OCI-M1 (cell line): ENCODE measurements around the gene ZNF511.

ENCODE experiments used
- DNase-seq: peaks from one replicate; lab custom pipeline; 2025; lab: John Stamatoyannopoulos, UW

Gene ZNF511

DNA sequence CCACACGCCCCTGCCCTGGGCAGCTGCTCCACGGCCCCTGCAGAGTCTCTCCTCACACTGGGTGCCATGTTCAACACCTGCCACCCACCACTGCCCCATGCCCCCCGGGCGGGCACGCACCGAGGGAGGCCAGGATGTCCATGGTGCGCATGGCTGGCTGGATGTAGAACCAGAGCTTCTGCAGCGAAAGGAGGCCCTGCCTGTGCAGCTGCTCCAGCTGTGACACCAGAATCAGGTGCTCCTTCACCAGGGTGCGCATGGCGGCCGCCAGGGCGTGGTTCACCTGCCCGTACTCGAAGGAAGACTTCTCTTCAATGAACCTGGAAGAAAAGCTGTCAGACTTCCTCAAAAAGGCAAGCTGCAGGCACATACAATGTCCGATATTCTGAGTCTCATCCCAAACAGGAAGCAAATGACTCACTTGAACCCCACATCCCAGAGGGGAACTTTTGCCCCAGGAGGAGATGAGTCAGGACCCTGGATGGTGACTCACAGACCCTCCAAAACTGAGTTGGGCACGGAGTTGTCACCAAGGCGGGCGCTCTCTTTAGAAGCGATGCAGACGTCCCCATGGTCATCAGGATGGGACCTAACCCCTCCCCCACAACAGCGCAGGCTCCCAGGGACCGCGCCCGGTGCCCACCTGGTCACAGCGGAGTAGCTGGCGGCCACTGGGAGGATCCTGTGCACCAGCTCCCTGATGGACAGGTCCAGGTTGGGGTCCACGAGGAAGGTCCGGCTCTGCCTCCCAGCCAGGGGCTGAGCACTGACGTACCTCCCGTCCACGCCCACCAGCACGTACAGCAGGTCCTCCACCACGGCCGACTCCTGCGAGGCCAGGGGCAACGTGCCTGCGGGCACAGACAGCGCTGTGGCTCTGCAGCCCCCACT is 15.6 kb upstream of the ZNF511 start:
- DNase-seq = no peak

- no peak for DNase-seq
Measured at GRCh38 chr10:133293810-133294119, 14.9 kb upstream of the ZNF511 start.

- DNase-seq = no peak
Measured at GRCh38 chr10:133294189-133294588, 14.5 kb upstream of the ZNF511 start.

GRCh38 chr10:133295426-133296320 is 13.0 kb upstream of the ZNF511 start:
- DNase-seq = no peak

GRCh38 chr10:133297504-133297903 is 11.2 kb upstream of the ZNF511 start:
- no peak for DNase-seq

DNA sequence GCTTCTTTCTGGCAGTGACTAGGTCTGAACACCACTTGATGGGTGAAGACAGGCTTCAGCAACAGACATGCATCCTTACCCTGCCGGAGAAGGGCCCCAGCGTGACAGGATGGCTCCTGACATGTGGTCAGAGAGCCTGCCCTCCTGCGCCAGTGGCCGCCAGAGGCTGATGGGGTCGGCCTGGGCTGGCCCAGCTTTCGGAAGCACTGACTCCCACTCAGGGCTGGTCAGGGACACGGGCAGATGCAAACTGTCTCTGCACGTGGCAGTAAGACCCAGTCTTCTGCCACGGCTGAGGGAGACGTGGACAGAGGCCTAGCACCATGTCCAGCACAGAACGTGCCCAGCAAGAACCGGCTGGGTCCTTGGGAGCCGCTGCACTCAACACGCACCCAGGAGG is 10.2 kb upstream of the ZNF511 start:
- DNase-seq = no peak

DNA sequence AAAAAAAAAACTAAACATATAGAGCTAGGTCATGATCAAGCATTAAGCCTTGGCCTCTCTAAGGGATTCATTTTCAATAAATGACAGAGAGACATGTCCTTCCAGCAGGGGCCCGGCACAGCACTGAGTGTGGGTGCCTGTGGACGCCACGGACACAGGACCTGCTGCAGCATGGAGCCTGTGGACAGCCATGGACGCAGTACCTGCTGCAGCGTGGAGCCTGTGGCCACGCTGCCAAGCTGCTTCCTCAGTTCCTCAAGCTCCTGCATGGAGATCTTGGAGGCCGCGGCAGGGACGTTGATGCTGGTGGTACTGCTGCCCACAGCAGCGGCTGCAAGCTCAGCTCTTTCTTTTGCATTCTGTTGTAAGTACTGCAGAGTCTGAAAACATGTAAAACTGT is 9.5 kb upstream of the ZNF511 start:
- DNase-seq = no peak

GRCh38 chr10:133299738-133300137 is 9.0 kb upstream of the ZNF511 start:
- DNase-seq = no peak

GRCh38 chr10:133302230-133302629 is 6.5 kb upstream of the ZNF511 start:
- DNase-seq = no peak

GRCh38 chr10:133303206-133303605 is 5.5 kb upstream of the ZNF511 start:
- DNase-seq = no peak

DNA sequence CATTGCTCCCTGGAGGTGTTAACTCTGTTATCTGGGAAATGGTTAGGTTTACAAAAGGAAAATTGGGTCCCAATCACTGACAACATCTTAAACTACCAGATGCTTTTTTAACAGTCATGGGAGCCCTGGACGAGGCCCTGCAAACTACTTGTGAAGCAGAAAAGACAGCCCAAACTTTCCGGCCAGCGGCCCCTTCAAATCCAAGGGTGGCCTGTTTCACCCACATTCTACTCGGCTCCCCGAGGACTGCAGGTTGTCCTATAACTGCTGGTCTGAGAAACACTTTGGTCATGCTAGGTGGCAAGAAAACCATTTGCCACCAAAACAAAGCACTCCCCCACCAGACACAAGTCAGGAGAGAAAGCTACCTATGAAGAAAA is 2.6 kb upstream of the ZNF511 start:
- no peak for DNase-seq

- no peak for DNase-seq
Measured at GRCh38 chr10:133306941-133307379, 1.8 kb upstream of the ZNF511 start.

DNA sequence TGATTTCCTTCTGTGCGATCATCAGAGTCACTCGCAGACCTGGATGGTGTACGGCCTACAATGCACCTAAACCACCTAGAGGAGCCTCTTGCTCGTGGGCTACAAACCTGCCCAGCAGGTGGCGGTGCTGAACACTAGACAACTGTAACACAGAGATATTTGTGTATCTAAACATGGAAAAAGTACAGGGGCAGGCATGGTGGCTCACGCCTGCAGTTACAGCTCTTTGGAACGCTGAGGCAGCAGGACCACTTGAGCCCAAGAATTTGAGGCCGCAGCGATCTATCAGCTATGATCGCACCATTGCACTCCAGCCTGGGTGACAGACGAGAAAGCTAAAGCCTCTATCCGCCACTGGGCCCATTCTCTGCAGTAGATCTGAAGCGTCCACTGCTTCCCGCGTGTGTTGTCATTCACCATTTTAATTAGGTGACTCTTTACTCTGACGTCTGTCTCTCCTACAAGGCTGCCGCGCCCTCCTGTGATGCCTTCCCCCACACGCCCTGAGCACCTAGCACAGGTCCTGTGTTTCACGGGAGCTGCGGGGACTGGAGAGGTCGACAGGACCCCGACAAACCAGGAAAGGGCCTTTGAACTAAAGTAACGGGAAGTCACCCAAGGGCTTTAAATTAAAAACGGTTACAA is 816 bp upstream of the ZNF511 start:
- peak; percentile 86 for DNase-seq

DNA sequence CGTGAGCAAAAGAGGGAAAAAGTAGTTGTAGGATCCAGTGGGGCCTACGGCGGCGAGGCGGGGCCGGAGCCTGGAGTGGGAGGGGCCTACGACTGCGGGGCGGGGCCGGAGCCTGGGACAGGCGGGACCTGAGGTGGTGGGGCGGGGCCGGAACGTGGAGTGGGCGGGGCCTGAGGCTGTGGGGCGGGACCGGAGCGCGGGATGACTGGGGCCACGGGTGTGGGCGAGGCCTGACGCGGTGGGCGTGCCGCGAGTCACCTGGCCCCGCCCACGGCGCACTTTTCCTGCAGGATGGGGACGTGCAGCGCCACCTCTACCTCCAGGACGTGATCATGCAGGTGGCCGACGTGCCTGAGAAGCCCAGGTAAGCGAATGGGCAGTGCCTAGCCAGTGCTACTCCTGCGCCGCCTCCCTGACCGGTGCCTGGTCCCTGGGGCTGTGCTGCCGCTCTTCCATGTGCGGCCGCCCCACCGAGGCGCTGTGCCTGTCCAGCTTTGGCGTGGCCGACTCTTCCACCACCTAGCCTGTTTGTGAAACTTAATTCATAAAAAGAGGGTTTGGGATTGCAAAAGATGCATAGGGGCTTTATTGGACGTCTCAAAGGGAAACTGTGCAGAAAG is 496 bp downstream of the ZNF511 start:
- DNase-seq = peak; percentile 95

- no peak for DNase-seq
Measured at GRCh38 chr10:133309720-133310398, 1.1 kb downstream of the ZNF511 start.

GRCh38 chr10:133310399-133310755 is 1.7 kb downstream of the ZNF511 start:
- DNase-seq = no peak

DNA sequence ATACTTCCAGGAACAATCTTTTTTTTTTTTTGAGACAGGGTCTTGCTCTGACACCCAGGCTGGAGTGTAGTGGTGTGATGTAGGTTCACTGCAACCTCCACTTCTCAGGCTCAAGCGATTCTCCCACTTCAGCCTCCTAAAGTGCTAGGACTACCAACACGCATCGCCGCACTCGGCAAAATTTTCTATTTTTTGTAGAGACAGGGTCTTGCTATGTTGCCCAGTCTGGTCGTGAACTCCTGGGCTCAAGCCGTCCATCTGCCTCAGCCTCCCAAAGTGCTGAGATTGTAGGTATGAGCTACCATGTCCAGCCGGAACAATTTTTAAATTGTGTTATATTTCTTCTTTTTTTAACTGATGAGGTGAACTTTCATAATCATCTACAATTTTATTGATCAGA is 2.1 kb downstream of the ZNF511 start:
- no peak for DNase-seq

- no peak for DNase-seq
Measured at GRCh38 chr10:133311570-133311969, 2.9 kb downstream of the ZNF511 start.

DNA sequence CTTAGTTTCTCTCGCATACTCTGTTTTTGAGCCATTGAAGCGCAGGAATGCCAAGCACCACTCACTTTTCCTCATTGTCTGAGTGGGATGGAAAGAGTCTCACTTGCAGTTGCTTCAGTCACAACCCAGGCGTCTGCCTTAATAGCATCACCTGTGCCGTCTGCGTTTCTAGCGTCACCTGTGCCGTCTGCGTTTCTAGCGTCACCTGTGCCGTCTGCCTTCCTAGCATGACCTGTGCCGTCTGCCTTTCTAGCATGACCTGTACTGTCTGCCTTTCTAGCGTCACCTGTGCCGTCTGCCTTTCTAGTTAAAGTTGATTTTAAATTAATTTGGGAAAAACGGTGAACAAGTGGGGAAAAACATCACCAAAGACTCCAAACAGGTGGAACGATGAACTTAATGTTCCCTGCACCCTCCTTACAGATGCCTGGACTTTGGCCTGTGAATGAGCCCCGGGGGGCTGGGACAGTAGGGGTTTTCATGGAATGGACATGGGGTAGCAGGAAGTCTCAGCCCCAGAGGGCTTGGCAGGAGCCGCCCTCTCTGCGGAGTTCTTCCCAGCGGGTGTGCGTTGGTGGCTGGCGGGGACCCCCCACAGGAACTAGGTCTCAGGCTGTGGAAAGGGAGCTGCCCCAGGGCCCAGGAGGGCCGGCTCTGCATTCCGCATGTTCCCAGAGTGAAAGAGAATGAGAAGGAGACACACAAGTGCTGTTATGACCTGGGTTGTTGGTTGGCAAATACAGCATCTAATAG is 3.5 kb downstream of the ZNF511 start:
- DNase-seq = no peak

DNA sequence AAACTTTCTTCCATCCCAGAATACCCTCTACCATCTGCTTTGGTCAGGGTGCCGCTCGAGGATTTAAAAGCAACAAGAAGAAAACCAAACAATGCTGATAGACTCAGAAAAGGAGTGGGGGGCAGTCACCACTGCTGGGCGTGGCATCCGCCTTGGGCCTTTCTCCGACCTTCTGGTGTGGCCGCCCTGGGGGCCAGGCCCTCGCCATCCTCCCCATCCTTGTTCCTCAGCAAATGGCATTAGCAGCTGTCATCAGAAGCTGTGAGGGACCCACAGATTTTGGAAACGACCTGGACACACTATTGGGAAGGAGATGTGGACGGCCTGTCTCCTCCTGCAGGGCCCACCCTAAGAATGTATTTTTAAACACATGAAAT is 4.0 kb downstream of the ZNF511 start:
- DNase-seq = no peak

DNA sequence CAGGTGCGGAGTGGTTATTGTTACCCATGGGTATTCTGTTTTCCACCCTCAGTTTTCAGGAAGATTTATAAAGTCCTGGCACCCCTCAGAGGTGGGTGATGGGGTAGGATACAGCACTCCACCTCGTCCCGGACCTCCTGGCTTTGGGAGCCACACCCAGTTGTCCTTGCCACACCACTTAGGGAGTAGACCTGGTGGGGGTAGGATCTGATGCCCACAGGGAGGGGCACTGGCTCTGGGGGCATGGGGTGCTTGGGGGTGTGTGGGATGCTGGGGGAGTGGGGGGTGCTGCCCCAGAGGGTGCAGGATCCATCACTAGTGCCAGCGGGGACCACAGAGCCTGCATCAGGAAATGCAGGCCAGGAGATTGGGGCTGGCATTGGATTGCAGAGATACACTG is 4.5 kb downstream of the ZNF511 start:
- no peak for DNase-seq
